Thyroid gland (tissue), 4 donors: ENCODE data around the gene NUBP1. TPM values are rescaled to one million over a fixed set of nuclear protein-coding genes. Genes with fewer than 3 reads are reported as not detected.

Source experiments
- DNase-seq, 2 donors: peaks; one replicate each; pipeline ENCODE4 v3.0.0-alpha.2; 2019
- H3K27ac ChIP-seq, 3 donors: fragments of 200-600 bp; sonication (generic); 1 replicate in 2 of 3; 2 replicates in 1 of 3; pipeline ENCODE4 v1.5.1; 2016 to 2019; ENCODE audit warnings: mild to moderate bottlenecking in 1 of 3, moderate library complexity in 1 of 3
- H3K27me3 ChIP-seq: fragments of 200-600 bp; sonication (generic); one replicate; pipeline ENCODE4 v1.5.1; 2019
- H3K36me3 ChIP-seq, 2 donors: fragments of 200-600 bp; sonication (generic); one replicate each; pipeline ENCODE4 v1.5.1; 2016 to 2019
- H3K4me1 ChIP-seq, 2 donors: fragments of 200-600 bp; sonication (generic); one replicate each; pipeline ENCODE4 v1.5.1; 2017 to 2019
- H3K4me3 ChIP-seq, 3 donors: fragments of 200-600 bp; sonication (generic); replicated peaks in 1 of 3; 1 replicate in 2 of 3; 2 replicates in 1 of 3; pipeline ENCODE4 v1.5.1; 2016; ENCODE audit warnings: mild to moderate bottlenecking in 1 of 3
- H3K9me3 ChIP-seq: fragments of 200-600 bp; sonication (generic); one replicate; pipeline ENCODE4 v1.5.1; 2017
- CTCF ChIP-seq, 6 experiments: fragments of 200-600 bp in 3 of 6; fragments of 450-650 bp in 3 of 6; sonication (generic) in 3 of 6; IDR thresholded peaks; one replicate each; pipeline ENCODE4 v1.5.1; 2016 to 2019; ENCODE audit warnings: antibody characterized with exemption in 6 of 6, mild to moderate bottlenecking in 2 of 6, inconsistent platforms in 1 of 6, moderate library complexity in 1 of 6
- POLR2A ChIP-seq, 2 donors: fragments of 450-650 bp; IDR thresholded peaks; one replicate each; pipeline ENCODE4 v1.6.1; 2017; ENCODE audit warnings: antibody characterized with exemption in 2 of 2, mild to moderate bottlenecking in 2 of 2, moderate library complexity in 1 of 2
- WGBS, 2 donors: methylation state at CpG; one replicate each; pipeline ENCODE4 v1.1.5; 2017; 5-methylcytosine and 5-hydroxymethylcytosine counted together
- intact Hi-C: fragments of 100-400 bp; cut with DNase I; formaldehyde crosslinking; loops from one replicate; pipeline ENCODE4 v1.15.1; 2023
- small RNA-seq: library from RNA; depleted of rRNA; stranded (forward); fragments of <200 nt; gene quantifications from one replicate; pipeline ENCODE3, GENCODE V24; 2016
- total RNA-seq, 4 donors: library from RNA; depleted of rRNA; stranded (reverse); fragments of >200 nt; gene quantifications; one replicate each; pipeline ENCODE4 v1.2.3, GENCODE V29; 2016

Gene NUBP1
- total RNA-seq, 4 donors from 2014 or later = 28.0 to 42.4 (median 33.6) TPM

- no peak for DNase-seq
- no peak within 1 kb of the TSS for H3K4me3 ChIP-seq
- WGBS, 2 donors = 47 to 48% methylated on average over 46 to 51 of the region's 64 CpGs
- H3K27ac ChIP-seq = no peak within 1 kb of the TSS
- no peaks in the 10 kb centered on the region for H3K27me3 ChIP-seq
- H3K4me1 ChIP-seq = no peaks in the 10 kb centered on the region
- intact Hi-C loops = no loop called here
- H3K36me3 ChIP-seq = no peaks in the 10 kb centered on the region
- TF ChIP-seq CTCF (IDR thresholded peaks at IDR 0.05) = no peak
- TF ChIP-seq POLR2A (IDR thresholded peaks at IDR 0.05) = no peak
- no peaks in the 10 kb centered on the region for H3K9me3 ChIP-seq
These were observed 74.6 kb downstream of the NUBP1 start, which contains the start of gene TVP23A for GRCh38 chr16:10817963-10818941. TVP23A (minus strand) TSS chr16:10818794; CDS start chr16:10818493, 301 bp downstream.

Small RNAs within 50 kb of the gene (small RNA-seq; reads per million reads assigned to genes)
- not detected for gene MTND4LP24
- not detected for gene MTND6P33

Other genes starting within 250 kb of the NUBP1 start
- 10 to 100 TPM; 17.9 to 37.5 (median 23.1) TPM for gene EMP2, start 163.2 kb upstream of the NUBP1 start, total RNA-seq
- 1 to 10 TPM in 1 of 4 donors, not detected in 3; 3.0 TPM for gene TEKT5, start 48.9 kb upstream of the NUBP1 start, total RNA-seq
- gene TVP23A, start 75.0 kb downstream of the NUBP1 start, total RNA-seq = under 1 TPM in 2 of 4 donors, not detected in 2; 0.13 to 0.45 TPM
- gene CIITA, start 133.4 kb downstream of the NUBP1 start, total RNA-seq = 10 to 100 TPM in 2 of 4 donors, 1 to 10 TPM in 2; 1.8 to 14.3 (median 10.0) TPM
- 10 to 100 TPM; 66.5 to 89.2 (median 74.6) TPM for gene DEXI, start 198.6 kb downstream of the NUBP1 start, total RNA-seq
- 10 to 100 TPM; 29.5 to 58.8 (median 48.4) TPM for gene CLEC16A, start 200.7 kb downstream of the NUBP1 start, total RNA-seq